Esophagus muscularis mucosa (tissue), 4 donors: ENCODE data around the gene AHCY. TPM values are rescaled to one million over a fixed set of nuclear protein-coding genes. Genes with fewer than 3 reads are reported as not detected.
"Not testable (repeated sequence)": the region's sequence is repeated elsewhere in the genome, so short reads cannot be mapped to it uniquely, and the experiment has no call there.

Experiments
- DNase-seq: peaks from one replicate; pipeline ENCODE4 v3.0.0-alpha.2; 2017; ENCODE audit errors: extremely low spot score
- H3K27ac ChIP-seq, 4 donors: fragments of 200-600 bp; sonication (generic); replicated peaks in 1 of 4; 1 replicate in 3 of 4; 2 replicates in 1 of 4; pipeline ENCODE4 v1.5.1; 2016 to 2019; ENCODE audit warnings: mild to moderate bottlenecking in 1 of 4
- H3K27me3 ChIP-seq, 4 donors: fragments of 200-600 bp; sonication (generic); one replicate each; pipeline versions ENCODE4 v1.5.1 to v1.6.0; 2016 to 2019
- H3K36me3 ChIP-seq, 4 donors: fragments of 200-600 bp; sonication (generic); one replicate each; pipeline ENCODE4 v1.5.1; 2016 to 2019
- H3K4me1 ChIP-seq, 4 donors: fragments of 200-600 bp; sonication (generic); one replicate each; pipeline ENCODE4 v1.5.1; 2016 to 2019
- H3K4me3 ChIP-seq, 4 donors: fragments of 200-600 bp; sonication (generic); 1 replicate in 2 of 4; 2 replicates in 2 of 4; pipeline ENCODE4 v1.5.1; 2016 to 2019; ENCODE audit warnings: mild to moderate bottlenecking in 4 of 4, moderate library complexity in 1 of 4
- H3K9me3 ChIP-seq, 4 donors: fragments of 200-600 bp; sonication (generic); 1 replicate in 3 of 4; 2 replicates in 1 of 4; pipeline ENCODE4 v1.5.1; 2016 to 2019
- EP300 ChIP-seq: sonication (generic); formaldehyde crosslinking; IDR thresholded peaks from one replicate; pipeline ENCODE4 v1.6.1; 2017; ENCODE audit warnings: antibody characterized with exemption
- POLR2A ChIP-seq: fragments of 450-650 bp; IDR thresholded peaks from one replicate; pipeline ENCODE4 v1.6.1; 2017; ENCODE audit warnings: antibody characterized with exemption, moderate library complexity, mild to moderate bottlenecking, low read depth
- POLR2AphosphoS5 ChIP-seq, 2 donors: sonication (generic); formaldehyde crosslinking; IDR thresholded peaks; one replicate each; pipeline ENCODE4 v1.6.1; 2017; ENCODE audit warnings: antibody characterized with exemption in 2 of 2
- WGBS: methylation state at CpG from one replicate; pipeline ENCODE4 v1.1.5; 2018; 5-methylcytosine and 5-hydroxymethylcytosine counted together
- intact Hi-C: fragments of 100-400 bp; cut with DNase I; formaldehyde crosslinking; loops from one replicate; pipeline ENCODE4 v1.15.1; 2023
- total RNA-seq, 4 donors: library from RNA; depleted of rRNA; stranded (reverse); fragments of >200 nt; gene quantifications; one replicate each; pipeline versions ENCODE4 v1.1.0 to v1.2.1, GENCODE V29; 2016
- TF ChIP-seq, protein P1 (sequence below), 3 experiments: fragments of 200-600 bp in 2 of 3; fragments of 450-650 bp in 1 of 3; sonication (generic) in 2 of 3; IDR thresholded peaks; one replicate each; pipeline ENCODE4 v1.5.1; 2017 to 2019; ENCODE audit warnings: antibody characterized with exemption in 3 of 3, mild to moderate bottlenecking in 2 of 3, moderate library complexity in 1 of 3

The AHCY gene
- total RNA-seq, 4 donors from 2014 or later: 52.7 to 77.0 (median 71.0) TPM

DNA sequence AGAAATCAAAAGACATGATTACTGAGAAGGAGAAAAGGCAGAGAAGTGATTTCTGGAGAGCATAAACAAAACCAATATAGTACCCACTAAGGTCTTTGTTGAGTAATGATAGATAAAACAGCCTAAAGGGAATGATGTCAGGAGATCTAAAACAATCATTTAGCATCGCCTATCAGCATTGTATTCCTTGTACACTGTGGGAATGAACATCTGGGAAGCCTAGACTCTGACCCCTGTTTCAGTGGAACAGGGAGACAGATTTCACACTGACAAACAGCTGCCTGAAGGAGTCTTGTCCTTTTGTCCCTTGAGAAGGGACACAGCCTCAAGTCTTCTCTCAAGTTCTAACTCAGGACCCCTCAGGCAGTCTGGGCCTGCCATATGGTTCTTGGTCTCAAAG is 60.3 kb downstream of the AHCY start:
- Histone ChIP-seq H3K4me3 (no peak overlapping the region), H3K27ac (no peak overlapping the region), H3K27me3 (no peaks in the 10 kb centered on the region), H3K4me1 (no peaks in the 10 kb centered on the region), H3K36me3 (no peaks in the 10 kb centered on the region), H3K9me3 (peaks cover 0 to 10% (median 4%) of the 10 kb centered on the region in 4 donors)
- TF ChIP-seq EP300 (no peak), POLR2A (no peak), POLR2AphosphoS5 (IDR thresholded peaks at IDR 0.05) (no peak)
- TF ChIP-seq, protein P1, sequence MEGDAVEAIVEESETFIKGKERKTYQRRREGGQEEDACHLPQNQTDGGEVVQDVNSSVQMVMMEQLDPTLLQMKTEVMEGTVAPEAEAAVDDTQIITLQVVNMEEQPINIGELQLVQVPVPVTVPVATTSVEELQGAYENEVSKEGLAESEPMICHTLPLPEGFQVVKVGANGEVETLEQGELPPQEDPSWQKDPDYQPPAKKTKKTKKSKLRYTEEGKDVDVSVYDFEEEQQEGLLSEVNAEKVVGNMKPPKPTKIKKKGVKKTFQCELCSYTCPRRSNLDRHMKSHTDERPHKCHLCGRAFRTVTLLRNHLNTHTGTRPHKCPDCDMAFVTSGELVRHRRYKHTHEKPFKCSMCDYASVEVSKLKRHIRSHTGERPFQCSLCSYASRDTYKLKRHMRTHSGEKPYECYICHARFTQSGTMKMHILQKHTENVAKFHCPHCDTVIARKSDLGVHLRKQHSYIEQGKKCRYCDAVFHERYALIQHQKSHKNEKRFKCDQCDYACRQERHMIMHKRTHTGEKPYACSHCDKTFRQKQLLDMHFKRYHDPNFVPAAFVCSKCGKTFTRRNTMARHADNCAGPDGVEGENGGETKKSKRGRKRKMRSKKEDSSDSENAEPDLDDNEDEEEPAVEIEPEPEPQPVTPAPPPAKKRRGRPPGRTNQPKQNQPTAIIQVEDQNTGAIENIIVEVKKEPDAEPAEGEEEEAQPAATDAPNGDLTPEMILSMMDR (IDR thresholded peaks at IDR 0.05): no peak
- intact Hi-C loops: no loop called here
- no peak for DNase-seq
- 89% methylated on average over 1 of the region's 1 CpG for WGBS

DNA sequence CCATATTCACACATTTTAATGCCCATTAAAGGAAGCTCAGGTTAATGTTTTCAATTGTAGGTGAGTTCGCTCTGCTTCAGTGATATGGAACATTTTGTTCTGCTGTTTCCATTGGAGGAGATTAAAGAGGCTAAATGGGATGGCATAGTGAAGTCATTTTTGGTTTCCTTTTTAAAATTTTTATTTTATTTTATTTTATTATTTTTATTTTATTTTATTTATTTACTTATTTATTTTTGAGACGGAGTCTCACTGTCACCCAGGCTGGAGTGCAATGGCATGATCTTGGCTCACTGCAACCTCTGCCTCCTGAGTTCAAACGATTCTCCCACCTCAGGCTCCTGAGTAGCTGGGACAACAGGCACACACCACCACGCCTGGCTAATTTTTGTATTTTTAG is 61.1 kb downstream of the AHCY start:
- H3K4me1 ChIP-seq, DNase-seq, H3K27me3 ChIP-seq, H3K27ac ChIP-seq, H3K4me3 ChIP-seq, intact Hi-C loops, H3K36me3 ChIP-seq: not testable (repeated sequence)
- H3K9me3 ChIP-seq: peaks cover 0 to 17% (median 12%) of the 10 kb centered on the region in 4 donors
- WGBS: 88% methylated on average over 4 of the region's 4 CpGs

DNA sequence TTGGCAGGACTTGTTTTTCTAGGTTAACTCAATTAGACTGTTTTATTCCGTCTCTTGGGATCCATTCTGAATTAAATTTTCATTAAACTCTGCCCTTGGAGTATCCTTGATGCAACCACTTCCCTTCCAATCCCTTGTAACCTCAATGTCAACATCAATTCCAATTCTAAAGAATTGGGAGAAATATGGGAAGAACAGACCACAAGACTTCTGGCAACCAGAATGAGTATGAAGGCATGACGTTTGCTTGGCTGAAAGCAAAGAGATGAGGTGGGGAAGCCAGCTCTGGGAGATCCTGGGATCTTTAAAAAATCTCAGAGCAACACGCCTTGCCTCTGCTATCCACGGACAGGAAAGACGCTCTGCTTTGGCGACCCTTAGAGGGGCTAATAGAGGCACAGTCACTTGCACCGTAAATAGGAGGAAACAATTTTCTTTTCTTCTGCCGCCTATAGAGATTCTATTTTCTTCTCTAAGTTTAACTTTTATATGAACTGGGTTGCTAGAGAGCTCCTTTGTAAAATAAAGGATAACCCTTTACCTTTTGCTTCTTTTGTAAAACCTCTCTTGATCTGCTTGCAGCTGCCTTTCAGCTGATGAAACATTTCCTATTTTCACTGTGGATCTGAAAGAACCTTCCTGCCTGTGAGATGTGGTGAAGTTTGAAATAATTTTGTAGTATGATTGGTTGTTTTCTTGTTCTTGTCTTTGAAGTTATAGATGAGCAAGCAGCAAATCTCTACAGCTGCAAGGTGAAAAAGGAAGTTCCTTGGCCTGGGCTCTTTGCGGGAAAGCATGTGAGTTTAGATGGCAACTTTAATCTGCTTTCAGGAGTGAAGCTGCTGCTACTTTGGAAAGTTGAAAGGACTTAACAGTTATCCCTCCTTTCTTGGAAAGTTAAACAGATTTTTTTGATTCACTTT is 62.2 kb downstream of the AHCY start, which contains the start of gene ASIP:
Gene ASIP (plus strand): TSS at position 731 of the 923 bp plus-strand sequence. CDS start 18,952 bp downstream, outside the sequence.
- Histone ChIP-seq H3K27me3 (no peaks in the 10 kb centered on the region), H3K4me3 (no peak within 1 kb of the TSS), H3K36me3 (no peaks in the 10 kb centered on the region), H3K9me3 (peaks cover 0 to 21% (median 14%) of the 10 kb centered on the region in 4 donors), H3K27ac (no peak within 1 kb of the TSS), H3K4me1 (no peaks in the 10 kb centered on the region)
- DNase-seq: no peak
- 76% methylated on average over 9 of the region's 9 CpGs for WGBS
- TF ChIP-seq POLR2AphosphoS5 (IDR thresholded peaks at IDR 0.05): no peak
- TF ChIP-seq, protein P1 (IDR thresholded peaks at IDR 0.05): no peak
- TF ChIP-seq EP300: no peak
- TF ChIP-seq POLR2A: no peak
- intact Hi-C loops: no loop called here

DNA sequence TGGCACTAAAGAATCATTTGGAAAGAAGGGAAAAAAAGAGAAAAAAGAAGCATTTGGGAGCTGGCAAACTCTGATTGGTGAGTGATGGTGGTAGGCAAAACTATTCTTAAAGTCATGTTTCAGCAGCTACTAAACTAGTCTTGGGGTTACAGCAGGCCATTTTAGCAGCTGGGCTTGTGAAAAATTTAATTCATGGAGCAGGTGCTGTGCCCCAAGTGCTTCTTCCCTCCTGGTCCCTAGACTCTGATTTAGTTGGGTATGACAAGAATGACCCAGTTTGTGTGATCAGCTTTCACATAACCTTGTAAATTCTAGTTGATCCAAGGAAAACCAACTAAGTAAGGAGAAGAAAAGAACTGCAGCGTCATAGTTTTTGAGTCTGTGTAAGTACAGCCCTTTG is 63.0 kb downstream of the AHCY start:
- no peak for DNase-seq
- Histone ChIP-seq H3K4me1 (no peaks in the 10 kb centered on the region), H3K9me3 (peaks cover 0 to 21% (median 14%) of the 10 kb centered on the region in 4 donors), H3K4me3 (no peak overlapping the region), H3K27ac (no peak overlapping the region), H3K36me3 (no peaks in the 10 kb centered on the region), H3K27me3 (no peaks in the 10 kb centered on the region)
- TF ChIP-seq, protein P1 (IDR thresholded peaks at IDR 0.05): no peak
- TF ChIP-seq POLR2AphosphoS5 (IDR thresholded peaks at IDR 0.05): no peak
- no peak for TF ChIP-seq POLR2A
- no peak for TF ChIP-seq EP300
- WGBS: 88% methylated on average over 1 of the region's 1 CpG
- intact Hi-C loops: no loop called here

DNA sequence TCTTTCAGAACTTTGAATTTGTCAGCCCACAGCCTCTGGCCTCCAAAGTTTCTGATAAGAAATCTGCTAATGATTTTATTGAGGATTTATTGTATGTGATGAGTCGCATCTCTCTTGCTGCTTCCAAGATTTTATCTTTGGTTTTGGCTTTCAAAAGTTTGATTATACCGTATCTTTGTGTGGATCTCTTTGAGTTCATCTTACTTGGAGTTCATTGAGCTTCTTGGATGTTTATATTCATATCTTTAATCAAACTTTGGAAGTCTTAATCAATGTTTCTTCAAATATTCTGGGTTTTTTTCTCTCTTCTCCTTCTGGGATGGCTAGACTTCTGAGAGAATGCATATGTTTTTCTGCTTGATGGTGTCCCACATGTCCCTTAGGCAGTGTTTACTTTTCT is 65.2 kb downstream of the AHCY start:
- TF ChIP-seq POLR2A (no peak), POLR2AphosphoS5 (IDR thresholded peaks at IDR 0.05) (no peak), EP300 (no peak)
- TF ChIP-seq, protein P1 (IDR thresholded peaks at IDR 0.05): no peak
- WGBS: 96% methylated on average over 2 of the region's 2 CpGs
- Histone ChIP-seq H3K4me1 (no peaks in the 10 kb centered on the region), H3K9me3 (peaks cover 0 to 21% (median 14%) of the 10 kb centered on the region in 4 donors), H3K27me3 (no peaks in the 10 kb centered on the region), H3K4me3 (no peak overlapping the region), H3K36me3 (no peaks in the 10 kb centered on the region), H3K27ac (no peak overlapping the region)
- intact Hi-C loops: no loop called here
- no peak for DNase-seq
